OCI-M2 (cell line): ENCODE measurements around the gene GCSAM.
A peak's percentile ranks its signal among the peaks of the same experiment; 100 is the strongest.

Source experiments
- DNase-seq: peaks from one replicate; lab custom pipeline; 2025; ENCODE audit not compliant: unreplicated experiment; lab: John Stamatoyannopoulos, UW

GCSAM gene, protein sequence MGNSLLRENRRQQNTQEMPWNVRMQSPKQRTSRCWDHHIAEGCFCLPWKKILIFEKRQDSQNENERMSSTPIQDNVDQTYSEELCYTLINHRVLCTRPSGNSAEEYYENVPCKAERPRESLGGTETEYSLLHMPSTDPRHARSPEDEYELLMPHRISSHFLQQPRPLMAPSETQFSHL

DNA sequence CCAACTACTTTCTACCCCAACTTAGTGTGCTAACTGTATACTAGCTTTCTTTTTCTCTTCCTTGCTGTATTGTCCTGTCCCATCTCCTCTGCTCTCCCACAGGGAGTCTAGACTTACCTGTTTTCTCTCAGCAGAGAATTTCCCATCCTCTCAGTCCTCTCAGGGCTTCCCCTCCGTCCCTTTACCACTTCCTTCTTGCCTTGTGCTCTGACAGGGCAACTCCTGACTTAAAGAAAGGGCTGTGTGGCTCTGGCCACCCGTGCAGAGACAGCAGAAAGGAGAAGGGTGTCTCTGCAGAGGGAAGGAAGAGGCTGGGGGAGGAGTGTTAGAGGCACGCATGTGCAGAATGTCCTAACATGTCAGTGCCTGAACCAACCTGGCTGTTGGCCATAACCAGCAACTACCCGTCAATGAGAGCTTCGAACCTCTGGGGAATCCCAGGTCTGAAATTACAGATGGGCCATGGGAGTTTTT, at the start of gene GCSAM:
TSS of gene GCSAM (minus strand) at position 274 of the 474 bp plus-strand sequence. CDS start at position 146, 128 bp downstream.
- no peak for DNase-seq

DNA sequence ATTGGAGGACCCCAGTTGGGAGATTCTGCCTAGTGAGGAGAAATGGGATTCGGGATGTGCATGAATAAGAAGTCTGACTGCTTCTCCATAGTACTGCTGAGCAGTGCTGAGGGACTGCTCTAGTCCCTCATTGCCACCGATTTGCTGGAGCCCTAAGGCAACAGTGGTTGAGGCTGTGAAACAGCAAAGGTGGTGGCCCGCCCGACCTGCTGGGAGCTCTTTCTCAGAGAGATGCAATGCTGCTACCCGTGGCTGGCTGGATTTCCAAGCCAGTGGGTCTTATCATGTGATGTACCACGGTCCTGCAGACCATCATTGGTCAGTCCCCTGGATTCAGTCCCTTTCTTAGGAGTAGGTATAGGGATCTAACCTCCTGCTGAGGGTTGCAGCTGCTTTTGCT, 42.6 kb upstream of the GCSAM start:
- no peak for DNase-seq

DNA sequence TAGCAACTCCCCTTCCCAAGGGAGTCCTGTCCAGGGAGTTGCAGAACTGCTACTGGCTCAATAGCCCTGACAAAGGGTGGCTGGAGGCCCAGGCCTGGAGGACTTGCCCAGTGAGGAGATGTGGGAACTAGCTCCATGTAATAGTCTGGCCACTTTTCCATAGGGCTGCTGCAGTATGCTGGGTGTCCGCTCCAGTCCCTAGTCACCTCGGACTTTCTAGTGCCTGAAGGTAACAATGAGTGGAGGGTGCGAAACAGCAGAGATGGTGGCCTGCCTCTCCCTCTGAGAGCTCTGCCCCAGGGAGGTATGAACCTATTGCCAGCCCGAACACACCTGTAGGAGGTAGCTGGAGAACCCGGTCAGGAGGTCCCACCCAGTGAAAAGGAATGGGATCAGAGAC, 42.0 kb upstream of the GCSAM start:
- no peak for DNase-seq

DNA sequence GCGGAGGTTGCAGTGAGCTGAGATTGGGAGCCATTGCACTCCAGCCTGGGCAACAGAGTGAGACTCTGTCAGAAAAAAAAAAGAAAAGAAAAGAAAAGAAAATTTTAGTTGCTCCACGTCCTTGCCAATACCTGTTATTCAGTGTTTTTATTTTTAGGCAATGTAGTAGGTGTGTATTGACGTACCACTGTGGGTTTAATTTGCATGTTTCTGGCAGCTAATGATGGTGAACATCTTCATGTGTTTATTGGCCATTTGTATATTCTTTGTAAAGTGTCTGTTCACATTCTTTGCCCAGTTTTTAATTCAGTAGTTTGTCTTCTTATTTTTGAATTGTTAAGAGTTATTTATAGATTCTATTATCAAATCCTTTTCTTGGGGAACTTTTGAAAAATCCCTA, 38.1 kb upstream of the GCSAM start:
- no peak for DNase-seq

DNA sequence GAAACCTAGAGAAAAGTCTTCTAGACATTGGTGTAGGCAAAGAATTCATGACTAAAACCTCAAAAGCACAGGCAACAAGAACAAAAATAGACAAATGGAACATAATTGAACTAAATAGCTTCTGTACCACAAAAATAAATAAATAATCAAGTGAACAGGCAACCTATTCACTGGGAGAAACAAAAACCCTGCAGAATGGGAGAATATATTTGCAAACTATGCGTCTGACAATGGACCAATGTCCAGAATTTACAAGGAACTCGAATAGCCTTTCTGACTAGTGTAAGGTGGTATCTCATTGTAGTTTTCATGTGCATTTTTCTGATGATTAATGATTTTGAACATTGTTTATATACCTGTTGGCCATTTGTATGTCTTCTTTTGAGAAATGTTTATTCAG, 37.0 kb upstream of the GCSAM start:
- no peak for DNase-seq

DNA sequence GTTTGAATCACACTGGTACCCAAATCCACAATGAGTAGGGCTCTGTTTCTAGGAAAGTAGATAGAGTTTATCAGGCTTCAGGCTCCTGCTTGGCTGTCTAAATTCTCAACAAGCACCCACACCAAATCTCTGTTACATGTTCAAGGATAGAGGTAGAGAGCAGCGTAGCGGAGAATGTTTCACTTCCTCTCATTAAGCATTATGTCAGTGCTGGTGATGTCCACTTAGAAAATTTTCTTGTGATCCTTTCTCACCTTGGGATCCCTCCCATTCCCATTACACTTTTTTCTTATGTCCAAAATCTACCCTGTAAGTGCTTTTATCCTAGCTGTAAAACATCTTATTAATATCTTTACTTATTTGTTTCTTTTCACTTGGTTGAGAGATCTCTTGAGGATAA, 34.7 kb upstream of the GCSAM start:
- no peak for DNase-seq

DNA sequence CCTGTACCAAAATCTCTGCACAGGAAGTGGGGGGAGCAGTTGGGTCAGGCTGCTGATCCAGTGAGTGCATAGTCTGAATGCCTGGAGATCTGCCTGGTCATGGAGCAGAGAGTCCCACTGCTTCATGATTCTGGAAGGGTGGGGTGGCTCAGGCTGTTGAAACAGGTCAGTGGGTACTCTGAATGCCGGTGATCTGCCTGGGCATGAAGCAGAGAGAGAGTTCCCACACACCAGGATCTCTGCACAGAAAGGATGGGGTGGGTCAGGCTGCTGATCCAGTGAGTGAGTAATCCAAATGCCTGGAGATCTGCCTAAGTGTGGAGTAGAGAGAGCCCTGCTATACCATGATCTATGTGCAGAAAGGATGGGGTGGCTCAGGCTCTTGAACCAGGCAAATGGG, 16.1 kb upstream of the GCSAM start:
- DNase-seq: no peak

DNA sequence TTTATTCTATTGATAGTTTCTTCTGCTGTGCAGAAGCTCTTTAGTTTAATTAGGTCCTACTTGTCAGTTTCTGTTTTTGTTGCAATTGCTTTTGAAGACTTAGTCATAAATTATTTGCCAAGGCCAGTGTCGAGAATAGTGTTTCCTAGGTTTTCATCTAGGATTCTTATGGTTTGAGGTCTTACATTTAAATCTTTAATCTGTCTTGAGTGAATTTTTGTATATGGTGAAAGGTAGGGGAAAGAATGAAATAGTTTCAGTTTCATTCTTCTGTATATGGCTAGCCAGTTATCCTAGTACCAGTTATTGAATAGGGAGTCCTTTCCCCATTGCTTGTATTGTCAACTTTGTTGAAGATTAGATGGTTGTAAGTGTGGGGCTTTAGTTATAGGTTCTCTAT, 10.6 kb upstream of the GCSAM start:
- DNase-seq: no peak

DNA sequence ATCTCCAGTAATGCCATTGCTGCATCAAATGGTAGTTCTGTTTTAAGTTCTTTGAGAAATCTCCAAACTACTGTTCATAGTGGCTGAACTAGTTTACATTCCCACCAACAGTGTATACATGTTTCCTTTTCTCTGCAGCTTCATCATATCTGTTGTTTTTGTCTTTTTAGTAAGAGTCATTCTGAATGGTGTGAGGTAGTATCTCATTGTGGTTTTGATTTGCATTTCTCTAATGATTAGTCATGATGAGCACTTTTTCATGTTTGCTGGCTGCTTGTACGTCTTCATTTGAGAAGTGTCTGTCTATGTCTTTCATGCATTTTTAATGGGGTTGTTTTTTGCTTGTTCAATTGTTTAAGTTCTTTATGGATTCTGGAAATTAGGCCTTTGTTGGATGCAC, 10.2 kb upstream of the GCSAM start:
- DNase-seq: no peak

DNA sequence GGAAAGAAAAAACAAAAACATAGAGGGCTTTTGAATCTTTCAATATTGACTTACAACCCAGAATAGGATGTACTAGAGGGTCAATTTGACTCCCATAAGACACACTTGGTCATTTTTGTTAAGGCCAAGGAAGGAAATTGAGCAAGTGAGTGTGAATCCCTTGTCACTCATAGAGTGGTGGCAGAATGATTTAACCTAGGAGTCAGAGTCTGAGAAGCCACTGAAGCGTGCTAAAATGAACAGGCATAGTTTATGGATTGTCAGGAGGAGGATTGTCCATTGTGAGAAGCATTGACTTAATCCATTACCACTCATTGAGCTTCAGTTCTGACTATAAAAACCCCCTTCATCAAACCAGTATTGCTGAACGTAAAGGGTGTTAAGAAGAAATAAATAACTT, 8.2 kb upstream of the GCSAM start:
- DNase-seq: no peak

DNA sequence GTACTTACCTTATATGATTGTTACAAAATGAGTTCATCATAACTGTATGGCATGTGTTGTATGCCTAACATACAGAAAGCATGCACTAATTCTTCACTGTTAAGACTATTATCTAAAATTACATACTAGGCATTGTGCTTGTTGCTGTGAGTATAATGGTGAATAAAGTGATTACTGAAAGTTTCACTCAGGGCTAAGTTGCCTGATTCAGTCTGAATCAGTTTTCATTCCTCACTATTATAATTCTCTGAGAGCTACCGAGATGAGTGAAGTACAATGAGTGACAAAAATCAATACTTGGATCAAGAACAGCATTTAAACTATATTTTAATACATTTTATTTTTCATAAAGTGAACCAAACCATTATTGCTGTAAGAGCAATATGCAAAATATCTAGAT, 7.5 kb upstream of the GCSAM start:
- no peak for DNase-seq

DNA sequence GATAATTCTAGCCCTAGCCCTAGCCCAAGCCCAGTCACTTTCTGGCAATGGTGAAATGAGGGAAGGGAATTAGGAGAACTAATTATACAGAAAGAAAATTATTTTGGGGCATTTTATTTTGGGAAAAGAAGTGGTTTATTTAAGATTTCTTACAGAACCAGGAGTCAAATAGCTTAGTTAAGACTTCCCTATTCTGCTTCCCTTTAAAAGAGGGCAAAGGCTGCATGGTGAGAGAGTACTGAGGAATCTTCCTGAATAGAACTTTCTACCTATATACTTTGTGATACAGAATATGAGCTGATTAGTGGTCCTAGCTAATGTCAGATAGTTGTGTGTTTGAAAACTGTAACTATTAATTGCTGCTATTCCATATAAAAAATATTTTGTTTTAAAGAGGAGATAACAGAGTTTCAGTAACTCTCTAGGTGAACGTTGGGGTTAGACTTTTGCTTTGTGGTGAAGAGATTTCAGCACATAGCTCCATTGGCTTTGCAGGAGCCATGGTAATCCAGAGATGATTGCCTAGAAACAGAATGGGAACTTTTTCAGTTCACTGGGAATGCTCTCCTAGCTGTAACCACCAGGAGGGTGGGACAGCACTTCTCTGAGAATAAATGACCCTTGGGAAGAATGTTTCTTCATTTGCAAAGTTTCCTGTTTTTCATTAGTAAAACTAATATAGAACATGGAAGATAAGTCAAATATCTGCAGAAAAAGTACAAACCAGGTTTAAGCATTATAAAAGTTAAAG, 5.3 kb upstream of the GCSAM start:
- DNase-seq: no peak

DNA sequence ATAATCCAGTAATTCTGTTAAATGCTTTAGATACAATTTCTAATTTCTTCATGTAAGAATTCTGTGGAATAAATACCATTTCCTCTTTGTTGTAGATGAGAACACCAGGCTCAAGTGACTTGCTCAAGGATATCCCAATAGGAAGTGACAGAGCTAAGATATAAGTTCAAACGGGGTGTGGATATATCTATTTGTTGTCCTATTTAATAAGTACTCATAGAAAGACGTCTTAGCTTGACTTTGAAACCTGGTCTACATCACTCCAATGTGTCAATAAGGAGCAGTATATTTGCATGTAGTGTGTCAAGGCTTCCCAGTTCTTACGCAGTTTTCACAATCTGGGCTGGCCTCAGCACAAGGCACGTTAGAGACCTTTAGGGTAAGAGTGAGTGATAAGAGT, 4.7 kb upstream of the GCSAM start:
- no peak for DNase-seq

DNA sequence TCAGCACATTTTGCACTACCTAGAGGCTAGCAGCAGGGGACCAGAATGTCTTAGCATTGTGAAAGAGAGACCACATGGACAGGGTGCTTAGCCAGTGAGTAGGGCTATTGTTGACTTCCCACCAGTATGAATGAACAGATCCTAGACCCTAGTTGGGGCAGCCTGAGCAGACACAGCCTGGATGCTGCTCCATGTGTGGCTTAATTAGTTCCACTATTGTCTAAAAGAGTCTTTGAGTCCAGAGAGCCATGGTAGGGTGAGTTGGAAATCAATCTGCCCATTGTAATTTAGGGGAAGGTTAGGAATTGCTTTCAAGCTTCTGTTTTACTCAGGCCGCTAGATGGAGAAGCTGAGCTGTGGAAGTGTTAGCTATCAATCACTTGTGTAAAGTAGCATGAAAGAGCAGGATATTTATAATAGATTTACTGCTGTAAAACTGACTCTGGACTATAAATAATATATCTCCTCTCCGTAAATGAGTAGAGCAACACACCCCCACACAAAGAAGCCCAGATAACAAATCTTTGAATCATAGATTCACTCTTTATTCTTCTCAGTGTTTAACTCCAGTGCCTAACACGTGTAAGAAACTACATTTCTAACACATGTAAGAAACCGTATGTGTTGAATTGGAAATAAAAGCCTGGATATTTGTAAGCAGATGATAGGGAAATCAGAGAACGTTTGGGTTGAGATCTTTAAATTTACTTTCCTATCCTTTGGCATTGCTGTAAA, 4.1 kb upstream of the GCSAM start:
- DNase-seq: peak; percentile 5

DNA sequence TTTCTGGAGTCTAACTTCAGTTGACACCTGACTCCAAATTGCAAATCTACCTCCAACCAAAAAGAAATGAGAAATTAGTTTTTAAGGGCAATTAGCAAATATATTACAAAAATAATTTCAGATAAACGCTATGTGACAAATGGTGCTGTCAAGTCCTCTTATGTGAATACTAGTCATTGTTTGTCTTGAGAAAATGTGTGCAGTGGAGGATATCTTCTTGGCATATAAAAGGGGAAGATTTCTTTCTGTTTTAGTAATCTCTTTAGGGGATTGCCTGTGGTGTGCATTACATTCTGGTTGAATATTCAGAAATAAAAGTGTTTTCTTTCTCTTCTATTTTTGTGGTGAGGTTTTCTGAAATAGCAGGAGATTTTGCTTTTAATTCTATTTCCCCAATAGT, 3.0 kb upstream of the GCSAM start:
- no peak for DNase-seq

DNA sequence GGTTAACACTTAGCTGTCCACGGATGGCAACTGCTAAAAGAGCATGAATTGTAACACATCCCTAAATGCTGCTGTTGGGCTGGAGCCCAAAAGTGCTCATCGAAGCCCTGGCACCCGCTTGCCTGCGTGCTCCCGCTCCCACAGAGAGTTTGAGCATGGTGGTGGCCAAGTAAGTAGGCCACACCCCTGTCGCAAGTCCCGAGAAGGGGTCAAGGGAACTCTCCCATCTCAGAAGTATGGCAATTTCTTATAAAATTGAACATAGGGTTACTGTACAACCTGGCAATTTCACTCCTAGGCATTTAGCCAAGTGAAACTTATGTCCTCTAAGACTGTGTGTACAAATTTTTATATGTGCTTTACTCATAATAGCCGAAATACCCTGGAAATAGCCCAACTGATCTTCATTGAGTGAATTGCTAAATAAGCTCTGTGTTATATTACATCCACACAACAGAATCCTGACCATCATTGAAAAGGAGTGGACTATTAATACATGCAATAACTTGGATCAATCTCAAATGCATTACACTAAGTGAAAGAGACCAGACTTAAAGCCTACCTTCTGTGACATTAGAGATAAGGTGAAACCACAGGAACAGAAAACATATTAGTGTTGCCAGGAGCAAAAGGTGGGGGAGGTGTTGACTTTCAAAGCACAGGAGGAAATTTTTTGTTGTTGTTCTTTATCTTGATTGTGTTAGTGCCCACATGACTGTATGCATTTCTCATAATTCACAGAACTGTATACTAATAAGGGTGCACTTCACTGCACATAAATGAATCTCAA, 1.5 kb upstream of the GCSAM start:
- DNase-seq: no peak

DNA sequence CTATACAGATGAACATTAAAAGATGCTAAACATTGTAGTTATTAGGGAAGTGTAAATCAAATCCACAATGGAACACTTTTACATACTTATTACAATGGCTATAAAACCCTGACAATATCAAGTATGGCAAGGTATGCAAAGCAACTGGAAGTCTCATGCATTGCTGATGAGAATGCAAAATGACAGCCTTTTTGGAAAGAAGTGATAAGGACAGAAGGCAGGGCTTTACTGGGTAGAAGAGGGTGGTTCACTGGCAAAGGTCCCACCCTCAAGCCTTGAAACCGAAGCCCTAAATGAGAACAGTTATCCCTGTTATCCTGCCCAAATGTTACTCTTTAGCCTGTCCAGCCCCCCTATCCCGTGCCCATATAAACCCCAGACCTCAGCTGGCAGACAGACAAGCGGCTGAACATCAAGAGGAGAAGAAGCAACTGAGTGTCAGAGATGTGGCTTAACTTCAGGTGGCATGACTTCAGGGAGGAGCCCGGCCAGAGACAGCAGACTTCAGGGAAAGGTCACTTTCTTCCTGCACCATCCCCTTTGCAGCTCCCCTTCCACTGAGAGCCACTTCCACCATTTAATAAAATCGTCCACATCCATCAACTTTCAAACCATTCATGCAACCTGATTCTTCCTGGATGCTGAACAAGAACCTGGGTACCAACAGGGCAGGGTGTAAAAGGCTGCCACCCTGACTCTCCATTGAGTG, 732 bp upstream of the GCSAM start:
- no peak for DNase-seq

DNA sequence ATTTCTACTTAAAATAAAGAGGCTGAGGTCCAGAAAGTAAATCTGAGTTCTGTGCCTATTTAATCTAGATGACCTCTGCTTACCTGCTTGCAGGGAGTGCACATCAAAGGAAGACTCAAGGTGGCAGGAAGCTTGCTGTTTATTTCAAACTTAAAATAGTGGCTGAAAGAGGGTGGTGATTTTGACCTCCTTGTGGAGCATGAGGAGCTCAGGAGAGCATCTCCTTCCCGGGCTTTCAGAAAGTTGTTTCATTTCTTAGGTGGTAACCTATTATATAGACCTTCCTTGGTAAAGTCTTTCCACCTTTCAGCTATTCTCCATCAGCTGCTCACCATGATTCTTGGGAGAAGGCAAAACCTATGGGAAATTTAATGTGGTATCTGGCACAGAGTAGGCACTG, 494 bp downstream of the GCSAM start:
- DNase-seq: no peak

DNA sequence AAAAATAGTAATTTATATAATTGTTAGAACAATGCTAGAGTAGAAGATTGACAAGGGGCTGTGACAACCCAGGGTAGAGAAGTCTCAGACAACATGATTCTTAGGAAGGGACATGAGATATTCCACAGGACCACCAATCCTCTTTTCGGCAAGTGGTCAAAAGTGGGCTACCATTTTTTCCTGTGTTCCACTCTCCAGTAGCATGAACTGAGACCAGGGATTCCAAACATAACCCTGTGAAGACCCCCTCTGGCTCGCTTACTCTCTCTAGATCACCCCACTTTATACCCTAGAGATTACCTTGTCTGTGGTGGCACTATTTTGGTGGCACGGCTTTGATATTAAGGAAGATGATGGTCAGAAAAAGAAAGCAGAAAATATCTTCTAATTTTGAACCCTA, 960 bp downstream of the GCSAM start:
- DNase-seq: no peak

DNA sequence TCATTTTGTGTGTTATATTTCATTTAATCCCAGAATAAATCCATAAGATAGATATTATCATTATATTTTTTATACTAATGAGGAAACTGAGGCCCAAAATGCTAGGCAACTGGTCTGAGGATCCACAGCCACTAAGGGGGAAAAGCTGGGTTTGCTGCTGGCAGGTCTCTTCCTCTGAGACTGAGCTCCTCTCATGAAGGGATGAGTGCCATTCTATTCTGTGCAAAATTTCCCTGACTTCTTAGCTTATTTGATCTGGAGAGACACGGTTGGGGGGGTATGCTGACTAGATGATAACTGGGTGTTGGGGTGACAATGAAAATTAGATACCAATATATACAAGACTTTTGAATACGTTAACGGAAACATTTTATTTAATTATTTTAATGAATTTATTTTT, 1.9 kb downstream of the GCSAM start:
- DNase-seq: no peak

DNA sequence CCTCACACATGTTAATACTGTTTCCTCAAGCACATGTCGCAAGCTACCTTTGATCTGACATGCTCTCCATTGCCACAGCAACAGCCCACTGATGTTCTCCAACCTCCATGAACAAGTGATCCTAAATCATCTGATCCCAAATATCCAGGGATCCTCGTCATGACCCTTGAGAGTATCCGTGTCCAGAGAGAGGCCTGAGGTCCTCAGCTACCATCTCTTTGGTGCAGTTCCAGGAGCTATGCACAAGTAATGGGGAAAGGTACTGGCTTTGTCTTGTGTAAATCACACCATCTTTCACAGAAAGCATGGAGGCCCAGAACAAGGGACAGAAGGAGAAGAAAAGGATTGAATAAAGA, 2.4 kb downstream of the GCSAM start:
- no peak for DNase-seq
